H1 (cell line): Measurements from ENCODE around the gene PITX3. TPM values are rescaled to one million over a fixed set of nuclear protein-coding genes. Genes with fewer than 3 reads are reported as not detected.

Source experiments
- CTCF ChIA-PET: fragments of 300-600 bp; sonication (Branson Sonifier 250); formaldehyde crosslinking; loops from one replicate; lab custom pipeline; 2021; ENCODE audit not compliant: partially characterized antibody; lab: Charles Lee
- POLR2A ChIA-PET: fragments of 300-600 bp; sonication (Branson Sonifier 250); formaldehyde crosslinking; loops from one replicate; lab custom pipeline; 2021; ENCODE audit warnings: inconsistent platforms; ENCODE audit not compliant: partially characterized antibody; lab: Charles Lee
- DNase-seq, 2 experiments: peaks; one replicate each; pipeline versions ENCODE4 v3.0.0 to v3.0.0-alpha.2; 2010 to 2022; ENCODE audit warnings: low spot score in 2 of 2, low read depth in 1 of 2, mixed read lengths in 1 of 2
- FAIRE-seq: peaks from 2 replicates; lab custom pipeline; 2011; peaks lifted over from hg19 to GRCh38; lab: Jason Lieb, UNC
- H2AFZ ChIP-seq: 2 replicates; pipeline ENCODE4 v1.8.1; 2012; ENCODE audit warnings: low read length, inconsistent platforms
- H2AK5ac ChIP-seq: 2 replicates; pipeline ENCODE4 v1.6.1; 2013; ENCODE audit warnings: low read depth, low read length
- H2BK120ac ChIP-seq: replicated peaks from 2 replicates; pipeline ENCODE3; 2013; ENCODE audit warnings: low read depth, low read length, inconsistent platforms
- H2BK12ac ChIP-seq: 2 replicates; pipeline ENCODE4 v1.6.1; 2013; ENCODE audit warnings: low read depth, low read length
- H2BK15ac ChIP-seq: 2 replicates; pipeline ENCODE4 v1.6.1; 2013; ENCODE audit warnings: low read length
- H2BK20ac ChIP-seq: 2 replicates; pipeline ENCODE4 v1.6.1; 2013; ENCODE audit warnings: low read length
- H2BK5ac ChIP-seq: 2 replicates; pipeline ENCODE4 v1.6.1; 2013; ENCODE audit warnings: low read depth, low read length
- H3K14ac ChIP-seq: 2 replicates; pipeline ENCODE4 v1.6.1; 2013; ENCODE audit warnings: inconsistent platforms; ENCODE audit not compliant: insufficient read length
- H3K18ac ChIP-seq: 2 replicates; pipeline ENCODE4 v1.6.1; 2013; ENCODE audit warnings: low read length; ENCODE audit errors: extremely low read depth
- H3K23ac ChIP-seq: 2 replicates; pipeline ENCODE4 v1.6.1; 2013; ENCODE audit warnings: inconsistent platforms; ENCODE audit not compliant: insufficient read length
- H3K23me2 ChIP-seq: 2 replicates; pipeline ENCODE4 v1.6.1; 2013; ENCODE audit warnings: low read depth, low read length
- H3K27ac ChIP-seq: 2 replicates; pipeline ENCODE4 v1.6.1; 2011; ENCODE audit warnings: low read depth, low read length, inconsistent platforms
- H3K27me3 ChIP-seq, 4 experiments: replicated peaks in 1 of 4; 1 replicate in 1 of 4; 2 replicates in 3 of 4; pipeline versions ENCODE4 v1.6.1 to v1.8.1; 2011 to 2013; ENCODE audit warnings: low read length in 3 of 4, mild to moderate bottlenecking in 3 of 4, inconsistent platforms in 2 of 4, mixed read lengths in 2 of 4, moderate library complexity in 1 of 4; ENCODE audit not compliant: control insufficient read depth in 3 of 4, insufficient read depth in 3 of 4; ENCODE audit errors: extremely low read depth in 1 of 4
- H3K36me3 ChIP-seq, 4 experiments: 2 replicates each; pipeline versions ENCODE4 v1.6.1 to v1.8.1; 2011 to 2013; ENCODE audit warnings: mild to moderate bottlenecking in 4 of 4, low read length in 3 of 4, moderate library complexity in 2 of 4, control low read depth in 1 of 4, inconsistent platforms in 1 of 4; ENCODE audit not compliant: insufficient read depth in 4 of 4, control insufficient read depth in 2 of 4
- H3K4ac ChIP-seq: replicated peaks from 2 replicates; pipeline ENCODE3; 2013; ENCODE audit warnings: low read length, low read depth, mixed read lengths, inconsistent platforms; ENCODE audit not compliant: insufficient read length
- H3K4me1 ChIP-seq, 4 experiments: replicated peaks in 1 of 4; 1 replicate in 1 of 4; 2 replicates in 3 of 4; pipeline versions ENCODE4 v1.6.1 to v1.8.1; 2011 to 2013; ENCODE audit warnings: low read length in 3 of 4, inconsistent platforms in 2 of 4, mixed read lengths in 1 of 4; ENCODE audit not compliant: insufficient read depth in 4 of 4, control insufficient read depth in 3 of 4
- H3K4me2 ChIP-seq, 2 experiments: 2 replicates each; pipeline versions ENCODE4 v1.6.1 to v1.8.1; 2011 to 2013; ENCODE audit warnings: low read depth in 2 of 2, low read length in 2 of 2, control low read depth in 1 of 2, inconsistent platforms in 1 of 2, mild to moderate bottlenecking in 1 of 2; ENCODE audit not compliant: insufficient read depth in 1 of 2
- H3K4me3 ChIP-seq, 4 experiments: fragments of 200-600, 300-600 bp in 1 of 4; sonication (generic), shearing (Covaris generic), sonication (Bioruptor Twin) in 1 of 4; 2 replicates each; pipeline versions ENCODE4 v1.5.1 to v1.8.1; 2011 to 2016; ENCODE audit warnings: low read length in 4 of 4, low read depth in 3 of 4, control low read depth in 2 of 4, inconsistent platforms in 2 of 4, mild to moderate bottlenecking in 2 of 4, mixed read lengths in 1 of 4, moderate library complexity in 1 of 4; ENCODE audit not compliant: insufficient read depth in 2 of 4; ENCODE audit errors: extremely low read depth in 1 of 4
- H3K56ac ChIP-seq: replicated peaks from 2 replicates; pipeline ENCODE3; 2013; ENCODE audit warnings: low read depth, mild to moderate bottlenecking, mixed read lengths, low read length, inconsistent platforms; ENCODE audit not compliant: insufficient read length
- H3K79me1 ChIP-seq: 2 replicates; pipeline ENCODE4 v1.6.1; 2013; ENCODE audit warnings: low read depth, low read length, control low read depth
- H3K79me2 ChIP-seq, 2 experiments: 2 replicates each; pipeline versions ENCODE4 v1.6.1 to v1.8.1; 2012 to 2013; ENCODE audit warnings: low read length in 2 of 2, mild to moderate bottlenecking in 2 of 2, inconsistent platforms in 1 of 2; ENCODE audit not compliant: insufficient read depth in 2 of 2, control insufficient read depth in 1 of 2
- H3K9ac ChIP-seq, 4 experiments: replicated peaks in 1 of 4; 1 replicate in 1 of 4; 2 replicates in 3 of 4; pipeline versions ENCODE4 v1.6.1 to v1.8.1; 2011 to 2013; ENCODE audit warnings: low read depth in 3 of 4, low read length in 3 of 4, control low read depth in 2 of 4, mild to moderate bottlenecking in 2 of 4, moderate library complexity in 2 of 4, inconsistent platforms in 1 of 4; ENCODE audit errors: extremely low read depth in 1 of 4
- H3K9me3 ChIP-seq, 2 experiments: 2 replicates each; pipeline versions ENCODE4 v1.6.1 to v1.8.1; 2012 to 2013; ENCODE audit warnings: mild to moderate bottlenecking in 2 of 2, moderate library complexity in 2 of 2, control low read depth in 1 of 2, inconsistent platforms in 1 of 2, low read depth in 1 of 2, low read length in 1 of 2, mixed read lengths in 1 of 2; ENCODE audit not compliant: insufficient read depth in 2 of 2
- H4K20me1 ChIP-seq, 2 experiments: replicated peaks in 1 of 2; 2 replicates each; pipeline versions ENCODE3 to v1.8.1; 2011 to 2013; ENCODE audit warnings: inconsistent platforms in 2 of 2, low read length in 2 of 2, mild to moderate bottlenecking in 1 of 2; ENCODE audit not compliant: insufficient read depth in 2 of 2, control insufficient read depth in 1 of 2
- H4K5ac ChIP-seq: 2 replicates; pipeline ENCODE4 v1.6.1; 2013; ENCODE audit warnings: low read length, low read depth, mixed read lengths, inconsistent platforms; ENCODE audit not compliant: insufficient read length
- H4K8ac ChIP-seq: 2 replicates; pipeline ENCODE4 v1.8.0; 2013; ENCODE audit warnings: mild to moderate bottlenecking, moderate library complexity, low read length, inconsistent platforms; ENCODE audit not compliant: insufficient read depth; ENCODE audit errors: extremely low read depth
- H4K91ac ChIP-seq: replicated peaks from 2 replicates; pipeline ENCODE3; 2013; ENCODE audit warnings: low read length, mixed read lengths, inconsistent platforms; ENCODE audit not compliant: insufficient read length
- HDAC2 ChIP-seq, 2 experiments: fragments of 300-600 bp in 1 of 2; sonication (generic) in 1 of 2; IDR thresholded peaks; 2 replicates each; pipeline ENCODE4 v1.6.1; 2011 to 2012; ENCODE audit warnings: low read depth in 2 of 2, low read length in 2 of 2, mild to moderate bottlenecking in 2 of 2, moderate library complexity in 2 of 2, borderline replicate concordance in 1 of 2, inconsistent platforms in 1 of 2
- NRF1 ChIP-seq: IDR thresholded peaks from 2 replicates; pipeline ENCODE4 v1.6.1; 2011; ENCODE audit warnings: mild to moderate bottlenecking, low read depth, low read length, improper control_type of control experiment
- POLR2AphosphoS5 ChIP-seq: IDR thresholded peaks from 2 replicates; pipeline ENCODE4 v1.6.1; 2011; ENCODE audit warnings: low read depth, low read length
- SIN3A ChIP-seq, 2 experiments: IDR thresholded peaks in 1 of 2; conservative IDR thresholded peaks in 1 of 2; 2 replicates each; pipeline ENCODE4 v1.6.1; 2011 to 2012; ENCODE audit warnings: low read length in 2 of 2, improper control_type of control experiment in 1 of 2, low read depth in 1 of 2, mild to moderate bottlenecking in 1 of 2
- SP2 ChIP-seq: IDR thresholded peaks from 2 replicates; pipeline ENCODE4 v1.6.1; 2012; ENCODE audit warnings: mild to moderate bottlenecking, low read length, inconsistent platforms
- WGBS, 2 experiments: shearing (Covaris generic) in 1 of 2; methylation state at CpG; one replicate each; pipeline versions ENCODE4 v1.1.6 to v1.1.7; 2013 to 2015; ENCODE audit warnings: low lambda C conversion rate in 2 of 2, mixed read lengths in 2 of 2, inconsistent platforms in 1 of 2, low coverage in 1 of 2, missing lambda C conversion rate in 1 of 2; ENCODE audit not compliant: insufficient replicate concordance in 2 of 2, insufficient coverage in 1 of 2, insufficient read length in 1 of 2; ENCODE audit errors: extremely low coverage in 1 of 2, missing lambda C conversion rate in 1 of 2; 5-methylcytosine and 5-hydroxymethylcytosine counted together
- polyA plus RNA-seq, 7 experiments: library from polyadenylated mRNA; depleted of rRNA in 3 of 7; stranded (reverse) in 5 of 7; unstranded in 2 of 7; fragments of >200 nt in 5 of 7; fragments of 200-250 nt in 2 of 7; gene quantifications; 1 replicate in 5 of 7; 2 replicates in 1 of 7; 4 replicates in 1 of 7; pipeline versions ENCODE4 v1.2.1 to v1.2.3, GENCODE V29; 2011 to 2013; ENCODE audit warnings: missing spikeins in 2 of 7, mixed read lengths in 2 of 7
- total RNA-seq: library from RNA; stranded (reverse); fragmentation: NEBNext Ultra II Directional; extraction: Animal tissue kit (Norgen Biotek cat#: 25700); gene quantifications from 2 replicates; pipeline ENCODE4 v1.2.1, GENCODE V29; 2021

PITX3 gene
- total and polyA plus RNA-seq, 2 of the 8 experiments (the other 6 are each of a cell fraction or from before 2014, with no cell fraction given) = 0.18 to 0.41 TPM

DNA sequence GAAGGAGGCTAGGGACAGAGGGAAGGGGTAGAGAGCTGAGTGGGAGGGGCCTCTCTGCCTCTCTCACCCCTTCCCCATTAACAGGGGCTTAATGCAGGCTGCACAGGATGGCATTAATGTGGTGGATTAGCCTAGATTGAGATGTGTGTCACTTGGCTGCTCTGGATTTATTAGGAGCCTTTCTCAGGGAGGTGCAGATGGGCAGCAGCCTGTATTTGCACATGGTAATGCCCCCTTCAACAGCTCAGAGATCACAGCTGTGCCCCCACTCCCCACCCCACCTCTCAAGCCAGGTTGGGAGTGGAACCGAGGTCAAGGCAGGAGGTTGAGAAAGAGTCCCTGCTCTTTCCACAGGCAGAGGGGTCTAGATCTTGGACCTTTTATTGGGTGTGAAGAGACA, 7.3 kb downstream of the PITX3 start:
- Histone ChIP-seq H4K5ac (no peak overlapping the region), H4K8ac (no peak overlapping the region), H3K36me3 (no peaks in the 10 kb centered on the region), H2BK120ac (no peak overlapping the region), H3K4me3 (no peak overlapping the region)
- TF ChIP-seq SIN3A (conservative IDR thresholded peaks at IDR 0.05 in 1 of 2, IDR thresholded peaks at IDR 0.05 in 1 of 2; ENCODE audit: low read depth in 1 of 2, low read length in 2 of 2) (no peak), SP2 (no peak), NRF1 (no peak), HDAC2 (IDR thresholded peaks at IDR 0.05; ENCODE audit: borderline replicate concordance in 1 of 2, low read depth in 2 of 2, low read length in 2 of 2) (no peak), POLR2AphosphoS5 (no peak)
- TF ChIP-seq, all 59 proteins: peak for 0
- Histone ChIP-seq H3K4ac (no peak overlapping the region), H3K4me2 (no peak overlapping the region), H3K4me1 (peaks cover 0 to 16% (median 1%) of the 10 kb centered on the region in 4 experiments; a peak in 2 of 7 replicates), H3K9ac (no peak overlapping the region), H3K79me2 (no peaks in the 10 kb centered on the region), H3K9me3 (no peaks in the 10 kb centered on the region), H2AK5ac (no peak overlapping the region), H2BK20ac (no peak overlapping the region), H2AFZ (no peak overlapping the region), H3K27me3 (peaks cover 28 to 92% (median 76%) of the 10 kb centered on the region in 4 experiments), H3K23ac (no peak overlapping the region), H3K18ac (no peak overlapping the region), H4K91ac (no peak overlapping the region), H3K79me1 (no peaks in the 10 kb centered on the region), H3K27ac (no peak overlapping the region), H2BK12ac (no peak overlapping the region), H3K56ac (no peak overlapping the region), H3K14ac (no peak overlapping the region), H3K23me2 (peaks cover 9% of the 10 kb centered on the region; the same call in 1 of the 2 replicates), H2BK15ac (no peak overlapping the region), H4K20me1 (peaks cover 0 to 5% of the 10 kb centered on the region in 2 experiments), H2BK5ac (no peak overlapping the region)
- 87% methylated on average over 1 of the region's 1 CpG; no CpG with 5 or more reads in 1 of the 2 experiments for WGBS, 2 experiments
- POLR2A ChIA-PET = interaction anchor here (0.8 to 1.4 kb wide), 3 partner anchors 76 to 177 kb away, joined by 3 to 6 read pairs (median 6); no protein-coding TSS in a partner anchor
- CTCF ChIA-PET = interaction anchor here (0.6 to 24.6 kb wide), 15 partner anchors 9 to 1332 kb away, joined by 3 to 862 read pairs (median 3); partner anchors contain the start of gene NFKB2
- DNase-seq = no peak
- FAIRE-seq = no peak
